ENCODE results near the gene BSCL2. TPM values are rescaled to one million over a fixed set of nuclear protein-coding genes. Genes with fewer than 3 reads are reported as not detected.

Gene BSCL2
- total and polyA plus RNA-seq, 2 of the 13 experiments (the other 11 are each of a cell fraction or from before 2014, with no cell fraction given): 19.5 to 21.1 TPM

DNA sequence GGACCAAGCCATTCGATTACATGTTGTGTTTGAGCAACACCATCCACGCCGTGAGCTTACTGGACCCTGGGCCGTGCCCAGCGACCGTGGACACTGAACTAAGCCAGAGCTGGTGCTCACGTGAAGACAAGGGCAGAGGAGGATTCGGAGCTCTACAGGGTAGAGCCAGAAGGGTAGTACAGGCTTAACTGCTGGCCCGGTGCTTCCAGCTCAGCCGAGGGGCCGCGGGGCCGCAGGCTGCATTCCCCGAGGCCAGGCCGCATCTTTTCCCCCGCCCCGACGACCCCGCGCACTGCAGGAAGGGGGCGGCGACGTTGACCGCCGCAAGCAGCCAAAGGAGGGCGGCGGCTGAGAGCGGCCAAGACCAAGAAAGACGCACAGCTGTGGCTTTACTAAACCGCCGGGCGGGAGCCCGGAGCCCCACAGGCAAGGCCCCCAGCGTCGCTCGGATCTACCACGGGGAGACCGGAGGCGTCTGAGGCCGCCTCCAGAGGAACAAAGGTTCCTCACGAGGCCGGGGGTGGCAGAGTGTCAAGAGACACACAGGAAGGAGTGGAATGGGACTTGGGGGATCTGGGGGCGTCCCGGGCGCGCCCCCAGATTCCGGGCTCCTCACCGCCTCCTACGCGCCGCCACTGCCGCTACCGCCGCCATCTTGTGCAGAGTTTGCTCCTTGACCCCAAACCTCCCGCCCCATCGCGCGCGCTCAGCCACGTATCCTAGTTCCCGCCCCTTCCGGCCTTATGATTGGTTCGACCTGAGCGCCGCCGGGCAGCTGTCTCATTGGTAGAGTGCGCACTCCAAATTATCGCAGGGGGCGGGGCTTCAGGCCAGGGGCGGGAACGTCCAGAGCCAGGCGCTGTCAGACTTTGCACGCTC lies 61.0 kb downstream of the BSCL2 start, which contains the start of gene GANAB (continued):
- TF ChIP-seq, protein P1, sequence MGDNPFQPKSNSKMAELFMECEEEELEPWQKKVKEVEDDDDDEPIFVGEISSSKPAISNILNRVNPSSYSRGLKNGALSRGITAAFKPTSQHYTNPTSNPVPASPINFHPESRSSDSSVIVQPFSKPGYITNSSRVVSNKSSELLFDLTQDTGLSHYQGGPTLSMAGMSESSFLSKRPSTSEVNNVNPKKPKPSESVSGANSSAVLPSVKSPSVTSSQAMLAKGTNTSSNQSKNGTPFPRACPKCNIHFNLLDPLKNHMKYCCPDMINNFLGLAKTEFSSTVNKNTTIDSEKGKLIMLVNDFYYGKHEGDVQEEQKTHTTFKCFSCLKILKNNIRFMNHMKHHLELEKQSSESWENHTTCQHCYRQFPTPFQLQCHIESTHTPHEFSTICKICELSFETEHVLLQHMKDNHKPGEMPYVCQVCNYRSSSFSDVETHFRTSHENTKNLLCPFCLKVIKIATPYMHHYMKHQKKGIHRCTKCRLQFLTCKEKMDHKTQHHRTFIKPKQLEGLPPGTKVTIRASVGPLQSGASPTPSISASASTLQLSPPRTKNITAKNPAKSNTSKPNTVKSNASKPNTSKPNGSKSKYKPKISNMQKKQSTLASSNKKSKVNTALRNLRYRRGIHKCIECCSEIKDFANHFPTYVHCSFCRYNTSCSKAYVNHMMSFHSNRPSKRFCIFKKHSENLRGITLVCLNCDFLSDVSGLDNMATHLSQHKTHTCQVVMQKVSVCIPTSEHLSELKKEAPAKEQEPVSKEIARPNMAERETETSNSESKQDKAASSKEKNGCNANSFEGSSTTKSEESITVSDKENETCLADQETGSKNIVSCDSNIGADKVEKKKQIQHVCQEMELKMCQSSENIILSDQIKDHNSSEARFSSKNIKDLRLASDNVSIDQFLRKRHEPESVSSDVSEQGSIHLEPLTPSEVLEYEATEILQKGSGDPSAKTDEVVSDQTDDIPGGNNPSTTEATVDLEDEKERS (CRISPR knock-in tag; IDR thresholded peaks at IDR 0.05): peak; percentile 35; the same call in 1 of the 2 replicates
- TF ChIP-seq ZNF776 (CRISPR knock-in tag; IDR thresholded peaks at IDR 0.05): 0 out of 2 replicates have a peak, but pooled peaks have one; percentile 75
- TF ChIP-seq CREB1 (IDR thresholded peaks at IDR 0.05): peak; percentile 76
- TF ChIP-seq CREB1 (CRISPR knock-in tag; IDR thresholded peaks at IDR 0.05): peak; percentile 93
- TF ChIP-seq LCORL (IDR thresholded peaks at IDR 0.05): no peak
- peak; percentile 32; the same call in 1 of the 2 replicates for TF ChIP-seq LCORL (CRISPR knock-in tag; IDR thresholded peaks at IDR 0.05)
- TF ChIP-seq ZBTB20 (CRISPR knock-in tag; IDR thresholded peaks at IDR 0.05; ENCODE audit: borderline replicate concordance, low read depth): peak; percentile 23; the same call in 1 of the 2 replicates
- peak; percentile 74 for TF ChIP-seq KDM5B (CRISPR knock-in tag; IDR thresholded peaks at IDR 0.05; ENCODE audit: borderline replicate concordance)
- peak; percentile 97 for TF ChIP-seq NR2C2 (CRISPR knock-in tag; IDR thresholded peaks at IDR 0.05; ENCODE audit: borderline replicate concordance)
- peak; percentile 91 for TF ChIP-seq KAT8 (CRISPR knock-in tag; IDR thresholded peaks at IDR 0.05)
- peak; percentile 17; the same call in 1 of the 2 replicates for TF ChIP-seq ZNF460 (CRISPR knock-in tag; IDR thresholded peaks at IDR 0.05; ENCODE audit: borderline replicate concordance)
- TF ChIP-seq, protein P2, sequence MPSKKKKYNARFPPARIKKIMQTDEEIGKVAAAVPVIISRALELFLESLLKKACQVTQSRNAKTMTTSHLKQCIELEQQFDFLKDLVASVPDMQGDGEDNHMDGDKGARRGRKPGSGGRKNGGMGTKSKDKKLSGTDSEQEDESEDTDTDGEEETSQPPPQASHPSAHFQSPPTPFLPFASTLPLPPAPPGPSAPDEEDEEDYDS (CRISPR knock-in tag; IDR thresholded peaks at IDR 0.05): peak; percentile 90
- TF ChIP-seq SATB2 (CRISPR knock-in tag; IDR thresholded peaks at IDR 0.05): no peak
- TF ChIP-seq SIN3A (IDR thresholded peaks at IDR 0.05; ENCODE audit: borderline replicate concordance, low read depth, low read length): peak; percentile 91; the same call in 1 of the 2 replicates
- TF ChIP-seq ZBTB7B (CRISPR knock-in tag; IDR thresholded peaks at IDR 0.05): 0 out of 2 replicates have a peak, but pooled peaks have one; percentile 51
- TF ChIP-seq, protein P3, sequence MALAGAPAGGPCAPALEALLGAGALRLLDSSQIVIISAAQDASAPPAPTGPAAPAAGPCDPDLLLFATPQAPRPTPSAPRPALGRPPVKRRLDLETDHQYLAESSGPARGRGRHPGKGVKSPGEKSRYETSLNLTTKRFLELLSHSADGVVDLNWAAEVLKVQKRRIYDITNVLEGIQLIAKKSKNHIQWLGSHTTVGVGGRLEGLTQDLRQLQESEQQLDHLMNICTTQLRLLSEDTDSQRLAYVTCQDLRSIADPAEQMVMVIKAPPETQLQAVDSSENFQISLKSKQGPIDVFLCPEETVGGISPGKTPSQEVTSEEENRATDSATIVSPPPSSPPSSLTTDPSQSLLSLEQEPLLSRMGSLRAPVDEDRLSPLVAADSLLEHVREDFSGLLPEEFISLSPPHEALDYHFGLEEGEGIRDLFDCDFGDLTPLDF (CRISPR knock-in tag; IDR thresholded peaks at IDR 0.05): peak; percentile 87; the same call in 1 of the 2 replicates
- 0 out of 2 replicates have a peak, but pooled peaks have one; percentile 33 for TF ChIP-seq ZNF292 (CRISPR knock-in tag; IDR thresholded peaks at IDR 0.05; ENCODE audit: borderline replicate concordance, low read depth)
- TF ChIP-seq, protein P4, sequence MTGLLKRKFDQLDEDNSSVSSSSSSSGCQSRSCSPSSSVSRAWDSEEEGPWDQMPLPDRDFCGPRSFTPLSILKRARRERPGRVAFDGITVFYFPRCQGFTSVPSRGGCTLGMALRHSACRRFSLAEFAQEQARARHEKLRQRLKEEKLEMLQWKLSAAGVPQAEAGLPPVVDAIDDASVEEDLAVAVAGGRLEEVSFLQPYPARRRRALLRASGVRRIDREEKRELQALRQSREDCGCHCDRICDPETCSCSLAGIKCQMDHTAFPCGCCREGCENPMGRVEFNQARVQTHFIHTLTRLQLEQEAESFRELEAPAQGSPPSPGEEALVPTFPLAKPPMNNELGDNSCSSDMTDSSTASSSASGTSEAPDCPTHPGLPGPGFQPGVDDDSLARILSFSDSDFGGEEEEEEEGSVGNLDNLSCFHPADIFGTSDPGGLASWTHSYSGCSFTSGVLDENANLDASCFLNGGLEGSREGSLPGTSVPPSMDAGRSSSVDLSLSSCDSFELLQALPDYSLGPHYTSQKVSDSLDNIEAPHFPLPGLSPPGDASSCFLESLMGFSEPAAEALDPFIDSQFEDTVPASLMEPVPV (CRISPR knock-in tag; IDR thresholded peaks at IDR 0.05): peak; percentile 81; the same call in 1 of the 2 replicates
- TF ChIP-seq, protein P5, sequence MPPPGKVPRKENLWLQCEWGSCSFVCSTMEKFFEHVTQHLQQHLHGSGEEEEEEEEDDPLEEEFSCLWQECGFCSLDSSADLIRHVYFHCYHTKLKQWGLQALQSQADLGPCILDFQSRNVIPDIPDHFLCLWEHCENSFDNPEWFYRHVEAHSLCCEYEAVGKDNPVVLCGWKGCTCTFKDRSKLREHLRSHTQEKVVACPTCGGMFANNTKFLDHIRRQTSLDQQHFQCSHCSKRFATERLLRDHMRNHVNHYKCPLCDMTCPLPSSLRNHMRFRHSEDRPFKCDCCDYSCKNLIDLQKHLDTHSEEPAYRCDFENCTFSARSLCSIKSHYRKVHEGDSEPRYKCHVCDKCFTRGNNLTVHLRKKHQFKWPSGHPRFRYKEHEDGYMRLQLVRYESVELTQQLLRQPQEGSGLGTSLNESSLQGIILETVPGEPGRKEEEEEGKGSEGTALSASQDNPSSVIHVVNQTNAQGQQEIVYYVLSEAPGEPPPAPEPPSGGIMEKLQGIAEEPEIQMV (CRISPR knock-in tag; IDR thresholded peaks at IDR 0.05; ENCODE audit: low read depth): 0 out of 2 replicates have a peak, but pooled peaks have one; percentile 22
- peak; percentile 55; the same call in 1 of the 2 replicates for TF ChIP-seq ZSCAN12 (CRISPR knock-in tag; IDR thresholded peaks at IDR 0.05)
- peak; percentile 79 for TF ChIP-seq GATAD1 (CRISPR knock-in tag; IDR thresholded peaks at IDR 0.05)

Data from HepG2 (cell line).